LHCN-M2 (cell line): ENCODE measurements around the gene MRPL38. TPM values are rescaled to one million over a fixed set of nuclear protein-coding genes. Genes with fewer than 3 reads are reported as not detected.
A peak's percentile ranks its signal among the peaks of the same experiment; 100 is the strongest.

ENCODE experiments used
- DNase-seq: peaks from one replicate; pipeline ENCODE4 v3.0.0-alpha.2; 2012; ENCODE audit warnings: low read depth
- polyA plus RNA-seq: library from polyadenylated mRNA; unstranded; fragments of >200 nt; gene quantifications from one replicate; pipeline ENCODE4 v1.2.1, GENCODE V29; 2012; ENCODE audit warnings: missing spikeins
- total RNA-seq: library from RNA; depleted of rRNA; stranded (reverse); fragments of >200 nt; gene quantifications from 2 replicates; pipeline ENCODE4 v1.2.3, GENCODE V29; 2014; rRNA removed

MRPL38 gene
- 28.7 and 37.1 TPM in 2 replicates for total RNA-seq
- 38.5 TPM for polyA plus RNA-seq

DNA sequence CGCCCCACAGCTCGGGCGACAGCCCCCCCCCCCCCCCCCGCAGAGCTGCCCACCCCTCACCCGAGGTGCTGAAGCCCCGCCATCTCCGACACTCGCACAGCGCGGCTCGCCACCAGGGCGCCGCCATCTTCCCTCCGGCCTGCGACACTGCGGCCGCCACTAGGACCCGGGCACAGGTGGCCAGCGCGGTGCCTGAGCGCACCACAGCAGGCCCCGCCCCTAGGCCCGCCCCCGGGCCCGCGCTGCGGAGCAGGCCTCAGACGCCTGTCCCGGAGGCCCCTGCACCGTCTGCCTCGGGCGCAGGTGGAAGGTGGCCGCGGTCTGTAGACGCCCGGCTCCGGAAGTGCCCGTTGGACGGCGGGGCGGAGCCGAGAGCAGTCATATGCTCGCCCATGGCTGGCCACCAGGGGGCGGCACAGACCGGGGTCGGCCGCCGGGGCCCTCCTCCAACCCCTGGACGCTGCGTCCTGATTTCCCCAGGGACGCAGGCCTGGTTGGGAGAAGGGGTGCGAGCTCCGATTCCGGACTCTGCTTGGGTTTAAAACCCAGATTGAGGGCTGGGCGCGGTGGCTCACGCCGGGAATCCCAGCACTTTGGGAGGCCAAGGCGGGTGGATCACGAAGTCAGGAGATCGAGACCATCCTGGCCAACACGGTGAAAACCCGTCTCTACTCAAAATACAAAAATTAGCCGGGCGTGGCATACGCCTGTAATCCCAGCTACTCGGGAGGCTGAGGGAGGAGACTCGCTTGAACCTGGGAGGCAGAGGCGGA is at the start of gene MRPL38:
TSS of gene MRPL38 (minus strand) at position 136 of the 773 bp plus-strand sequence. CDS start at position 127, 9 bp downstream.
- peak; percentile 91 for DNase-seq

DNA sequence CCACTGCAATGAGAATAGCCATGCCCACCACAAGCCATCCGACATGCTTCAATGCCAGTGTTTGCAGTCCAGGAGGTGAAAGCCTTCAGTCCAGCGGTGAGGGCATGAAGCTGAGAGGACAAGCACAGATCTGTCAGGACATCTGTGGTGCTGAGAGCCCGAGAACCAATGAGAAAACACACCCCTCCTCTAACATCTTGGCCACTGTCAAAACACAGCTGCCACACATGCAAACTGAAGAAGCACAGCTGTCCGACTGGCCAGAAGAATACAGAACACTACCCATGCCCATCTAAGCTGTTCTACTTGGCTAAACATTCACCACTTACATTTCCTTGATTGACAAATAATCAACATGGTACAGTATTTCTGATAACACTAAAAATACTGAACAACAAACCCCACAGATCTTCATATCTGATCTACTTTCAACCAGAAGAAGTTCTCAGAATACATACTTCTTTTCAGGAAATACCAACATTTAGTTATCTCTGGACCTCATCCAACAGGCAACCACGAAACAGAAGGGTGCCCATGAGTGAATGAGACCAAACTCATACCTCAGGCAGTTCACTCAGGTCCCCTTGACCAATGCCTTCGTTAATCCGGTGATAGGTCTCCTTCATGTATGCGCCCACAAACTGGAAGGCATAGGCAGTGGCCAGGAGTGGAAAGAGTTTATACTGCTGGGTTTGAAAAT is 46.3 kb upstream of the MRPL38 start:
- DNase-seq = peak; percentile 91

DNA sequence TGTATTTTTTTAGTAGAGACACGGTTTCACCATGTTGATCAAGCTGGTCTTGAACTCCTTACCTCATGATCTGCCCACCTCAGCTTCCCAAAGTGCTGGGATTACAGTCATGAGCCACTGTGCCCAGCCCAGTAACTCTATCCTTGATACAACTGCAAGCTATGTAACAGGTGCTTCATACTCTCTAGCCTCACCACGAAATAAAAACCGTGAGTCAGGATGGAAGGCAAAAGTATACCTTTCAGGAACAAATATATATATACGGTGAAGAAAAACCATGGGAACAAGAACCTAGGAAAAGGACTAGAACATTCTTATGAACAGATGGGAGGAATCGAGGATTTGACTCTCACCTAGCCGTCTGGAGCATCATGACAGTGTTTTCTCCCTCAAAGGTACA is 45.7 kb upstream of the MRPL38 start:
- peak; percentile 68 for DNase-seq

DNA sequence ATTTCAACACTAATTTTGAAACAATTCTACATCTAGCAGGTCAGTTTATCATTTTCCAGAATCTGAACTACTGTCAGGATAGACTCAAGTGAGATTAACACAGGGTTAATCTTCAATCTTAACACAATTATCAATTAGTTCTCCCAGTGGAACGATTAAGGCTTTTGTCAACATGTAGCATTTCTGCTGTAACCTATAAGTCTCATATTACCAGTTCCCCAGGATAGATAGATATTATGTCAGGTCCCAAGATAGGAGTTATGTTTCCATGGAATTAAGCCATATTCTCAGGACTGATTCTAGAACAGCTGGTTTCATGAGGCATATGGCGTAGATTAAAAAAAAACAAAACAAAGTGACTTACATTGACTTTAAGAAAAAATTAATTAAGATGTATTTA is 40.5 kb upstream of the MRPL38 start:
- DNase-seq = no peak

DNA sequence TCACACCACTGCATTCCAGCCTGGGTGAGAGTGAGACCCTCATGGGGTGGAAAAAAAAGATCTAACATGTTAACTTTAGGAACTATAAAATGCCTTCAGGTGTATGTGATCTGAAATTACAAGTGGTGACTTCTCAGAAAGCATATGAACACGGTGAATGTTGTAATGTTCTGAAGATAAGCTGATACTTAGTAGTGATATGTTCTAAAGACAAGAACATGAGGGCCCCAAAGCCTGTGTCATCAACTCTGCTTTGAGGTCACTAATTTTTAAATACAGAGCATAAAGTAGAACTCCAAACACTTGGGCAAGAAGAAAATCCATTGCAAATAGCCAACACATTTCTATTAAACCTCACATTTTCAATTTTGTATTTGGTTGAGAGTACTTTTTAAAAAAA is 38.8 kb upstream of the MRPL38 start:
- no peak for DNase-seq

DNA sequence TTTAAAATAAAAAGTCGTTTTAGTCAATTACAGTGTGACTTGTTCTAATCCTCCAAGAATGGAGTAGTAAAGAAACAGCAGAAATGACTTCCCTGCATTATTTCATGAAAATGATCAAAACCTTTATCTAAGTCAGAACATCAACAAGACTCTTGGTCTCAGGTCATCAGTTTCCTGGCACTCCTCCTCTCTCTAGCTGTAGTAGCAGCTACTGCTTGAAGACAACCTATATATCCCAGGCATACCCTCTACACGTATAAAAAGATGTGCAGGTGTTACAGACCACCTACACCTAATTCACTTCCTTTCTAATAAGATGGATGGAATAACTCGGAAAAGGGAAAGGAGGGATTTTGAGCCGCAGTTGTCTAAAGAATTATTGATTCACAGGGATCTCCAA is 37.8 kb upstream of the MRPL38 start:
- no peak for DNase-seq

DNA sequence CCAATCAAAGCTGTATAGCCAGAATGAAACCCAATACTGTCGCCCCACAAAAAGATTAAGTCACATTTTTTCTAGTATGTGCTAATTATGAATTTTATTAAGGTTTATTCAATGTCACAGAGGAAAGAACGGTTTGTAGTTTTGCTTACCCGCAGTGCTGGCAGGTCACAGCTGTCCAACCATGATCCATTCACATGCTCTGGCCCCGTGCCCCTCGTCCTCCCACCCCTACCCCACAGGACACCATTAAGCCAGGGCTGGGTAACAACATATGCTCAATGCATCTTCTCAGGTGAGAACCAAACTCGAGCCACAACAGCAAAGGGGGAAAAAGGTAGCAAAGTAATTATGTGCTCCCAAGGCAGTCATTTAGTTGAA is 36.7 kb upstream of the MRPL38 start:
- no peak for DNase-seq

DNA sequence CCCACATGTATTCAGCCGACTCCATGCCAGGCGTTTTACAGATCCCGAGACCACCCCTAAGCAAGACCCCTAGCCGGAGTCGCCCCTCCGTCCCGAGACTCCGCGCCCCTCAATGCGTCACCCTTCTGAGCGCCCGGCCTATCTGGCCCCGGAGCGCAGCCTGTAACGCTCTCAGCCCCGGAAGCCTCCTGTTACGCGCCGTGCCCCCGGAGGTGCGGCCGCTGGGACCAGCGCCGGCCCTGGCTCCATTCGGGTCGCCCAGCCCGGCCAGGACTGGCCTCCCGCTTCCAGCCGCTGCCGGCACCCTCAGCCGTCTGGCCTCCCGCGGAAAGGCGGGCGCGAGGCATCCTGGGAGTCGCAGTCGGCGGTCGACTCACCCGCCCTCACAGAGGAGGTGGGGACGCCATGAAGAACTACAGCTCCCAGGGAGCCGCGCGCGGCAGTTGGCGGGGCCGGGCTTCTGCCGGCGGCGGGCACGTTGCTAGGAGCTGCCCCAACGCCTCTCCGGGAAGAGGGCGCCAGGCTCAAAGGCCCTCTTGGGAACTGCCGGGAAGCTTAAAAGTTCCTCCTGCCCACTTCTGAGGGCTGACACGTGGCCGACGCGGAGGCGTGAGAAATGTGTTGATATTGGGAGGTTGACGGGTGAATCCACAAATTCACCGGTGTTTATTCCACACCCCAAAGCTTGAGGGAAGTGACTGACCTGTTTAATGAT is 36.2 kb upstream of the MRPL38 start, which contains the start of gene FBF1:
TSS of gene FBF1 (minus strand) at position 316 of the 715 bp plus-strand sequence. CDS start 2,893 bp downstream, outside the sequence.
- peak; percentile 96 for DNase-seq

DNA sequence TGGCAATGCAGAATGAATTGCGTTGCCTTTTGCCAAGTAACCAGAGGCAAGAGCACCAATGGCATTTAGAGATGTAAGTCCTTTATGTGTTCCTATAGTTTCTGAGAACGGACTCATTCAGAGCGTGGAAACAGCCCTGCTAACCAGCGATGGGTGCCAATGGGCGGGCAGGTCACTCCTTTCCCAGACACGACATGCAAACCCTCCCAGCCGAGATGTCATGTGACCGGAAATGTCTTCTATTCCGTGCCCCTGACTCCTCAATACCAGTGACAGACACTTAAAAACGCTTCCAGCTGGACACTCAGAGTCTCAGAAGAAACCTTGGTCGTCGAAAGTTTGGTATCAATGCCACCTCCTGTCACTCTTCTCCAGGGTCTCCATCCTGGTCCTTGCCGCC is 33.0 kb upstream of the MRPL38 start:
- no peak for DNase-seq

DNA sequence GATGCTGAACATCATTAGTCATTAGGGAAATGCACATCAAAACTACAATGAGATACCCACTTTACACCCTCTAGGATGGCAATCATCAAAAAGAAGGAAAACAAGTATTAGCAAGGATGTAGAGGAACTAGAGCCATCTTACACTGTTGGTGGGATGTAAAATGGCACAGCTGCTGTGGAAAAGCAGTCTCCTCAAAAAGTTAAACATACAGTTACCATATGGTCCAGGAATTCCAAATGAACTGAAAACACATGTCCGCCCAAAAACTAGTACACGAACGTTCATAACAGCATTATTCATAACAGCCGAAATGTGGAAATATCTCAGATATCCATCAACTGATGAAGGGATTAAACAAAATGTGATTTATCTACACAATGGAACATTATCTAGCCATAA is 29.1 kb upstream of the MRPL38 start:
- no peak for DNase-seq

DNA sequence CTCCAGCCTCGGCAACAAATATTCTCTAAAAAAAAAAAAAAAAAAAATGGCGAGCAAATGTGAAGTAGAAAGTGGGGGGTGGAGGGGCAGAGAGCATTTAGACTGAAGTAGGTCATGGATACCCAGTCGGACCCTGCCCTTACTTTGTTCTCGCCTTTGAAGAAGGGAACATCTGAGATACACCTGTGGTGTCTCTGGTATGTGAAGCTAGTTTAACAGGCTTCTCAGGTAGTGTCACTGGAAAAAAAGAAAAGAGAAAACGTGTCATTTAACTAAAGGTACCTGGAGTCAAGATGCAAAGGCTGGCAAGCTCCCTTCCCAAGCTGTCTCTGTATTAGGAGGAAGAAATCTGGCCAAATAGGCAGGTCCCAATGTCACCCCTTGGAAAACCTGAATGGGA is 28.2 kb upstream of the MRPL38 start:
- DNase-seq = no peak

DNA sequence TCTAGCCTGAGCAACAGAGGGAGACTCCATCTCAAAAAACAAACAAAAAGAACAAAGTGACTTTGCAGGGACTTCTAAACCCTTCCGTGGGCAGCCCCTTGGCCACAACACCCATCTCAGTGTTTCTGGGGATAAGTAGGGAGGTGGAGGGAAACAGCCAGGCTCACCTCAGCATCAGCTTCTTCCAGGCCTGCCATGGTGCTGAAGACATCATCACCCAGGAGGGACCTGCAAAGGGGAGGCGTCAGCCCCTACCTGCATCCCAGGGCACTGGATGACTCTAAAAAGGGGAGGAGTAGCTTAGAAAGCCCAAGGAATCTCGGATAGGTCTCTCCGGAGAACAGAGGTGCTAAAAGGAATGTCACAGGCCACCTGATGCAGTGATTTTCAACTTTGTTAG is 26.4 kb upstream of the MRPL38 start:
- no peak for DNase-seq

DNA sequence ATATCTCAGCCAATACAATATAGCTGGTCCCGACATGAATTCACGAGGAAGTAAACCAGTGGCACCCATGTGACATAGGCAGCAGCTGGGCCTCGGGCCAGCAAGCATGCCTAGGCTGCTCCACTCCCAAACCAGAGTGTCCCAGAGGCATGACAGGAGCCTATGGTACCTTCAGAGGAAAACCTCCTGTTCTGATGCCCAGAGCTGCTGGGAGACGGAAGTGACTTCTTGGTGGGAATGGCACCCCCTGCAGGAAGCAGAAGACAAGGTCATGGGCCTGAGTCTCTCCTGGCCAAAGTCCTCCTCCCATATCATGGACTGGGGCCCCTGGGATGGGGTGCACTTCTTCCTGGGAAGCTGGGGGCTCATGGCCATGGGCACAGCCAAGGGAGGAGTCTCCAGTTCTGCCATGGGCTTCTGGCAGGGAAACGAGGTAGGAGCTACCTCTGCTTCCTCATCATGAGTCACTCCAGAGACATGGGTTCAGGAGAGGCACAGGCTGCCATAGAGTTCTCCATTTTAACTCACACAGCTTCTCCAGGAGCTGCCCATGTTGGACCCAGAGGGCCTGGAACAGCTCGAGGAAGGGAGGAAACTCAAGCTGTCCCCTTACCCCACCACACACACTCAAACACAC is 22.7 kb upstream of the MRPL38 start:
- DNase-seq = no peak

DNA sequence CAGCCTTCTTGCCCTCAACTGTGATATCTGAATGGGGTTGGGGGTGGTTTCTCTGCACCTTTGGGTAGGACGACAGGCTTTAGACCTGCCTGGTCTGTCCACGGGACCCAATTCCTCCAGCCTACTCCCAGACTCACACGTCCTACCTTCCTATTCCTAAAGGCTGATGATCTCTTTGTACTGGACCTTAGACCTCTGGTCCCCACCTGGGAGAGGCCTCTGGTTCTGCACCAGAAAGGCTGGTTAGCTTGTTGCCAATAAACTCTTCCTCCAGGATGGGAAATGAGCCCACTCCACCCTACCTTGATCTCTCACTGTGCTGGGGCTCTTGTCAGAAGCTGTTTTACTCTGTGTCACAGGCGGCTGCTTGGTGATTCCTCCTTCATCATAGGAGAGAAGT is 21.8 kb upstream of the MRPL38 start:
- no peak for DNase-seq

DNA sequence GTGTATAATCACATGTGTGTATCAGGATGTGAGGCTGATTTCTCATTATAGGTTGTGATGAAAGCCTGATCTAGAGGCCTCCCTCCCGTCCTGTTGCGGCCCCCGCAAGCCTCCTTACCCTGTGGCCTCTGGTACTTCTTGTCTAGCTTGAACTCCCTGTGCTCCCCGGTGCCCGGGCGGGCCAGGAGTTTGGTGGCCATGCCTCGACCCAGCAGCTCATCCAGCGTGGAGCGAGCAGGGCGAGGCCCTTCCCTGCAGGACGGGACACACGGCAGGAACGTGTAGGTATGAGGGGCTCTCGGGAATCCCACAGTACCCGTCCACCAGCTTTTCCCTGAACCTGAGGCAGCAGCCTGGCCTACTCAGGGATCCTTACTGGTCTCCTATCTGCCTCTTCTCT is 21.2 kb upstream of the MRPL38 start:
- no peak for DNase-seq

DNA sequence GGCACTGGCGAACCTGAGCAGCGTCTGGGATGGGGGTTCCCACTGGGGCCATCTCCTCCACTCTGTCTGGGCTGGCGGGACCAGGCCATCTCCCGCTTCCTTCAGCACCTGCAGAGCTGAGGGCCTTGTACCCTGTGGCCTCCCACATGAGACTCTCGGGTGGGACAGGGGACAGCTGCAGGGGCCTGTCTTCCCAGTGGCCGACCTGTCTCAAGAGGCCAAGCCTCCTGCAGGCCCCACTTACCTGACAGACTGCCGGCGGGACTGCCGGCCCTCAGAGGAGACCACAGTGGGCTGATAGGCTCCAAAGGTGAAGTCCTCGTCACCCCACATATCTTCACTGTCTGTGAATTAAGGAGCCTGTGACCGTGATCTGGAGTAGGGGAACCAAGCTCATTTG is 20.4 kb upstream of the MRPL38 start:
- DNase-seq = no peak

DNA sequence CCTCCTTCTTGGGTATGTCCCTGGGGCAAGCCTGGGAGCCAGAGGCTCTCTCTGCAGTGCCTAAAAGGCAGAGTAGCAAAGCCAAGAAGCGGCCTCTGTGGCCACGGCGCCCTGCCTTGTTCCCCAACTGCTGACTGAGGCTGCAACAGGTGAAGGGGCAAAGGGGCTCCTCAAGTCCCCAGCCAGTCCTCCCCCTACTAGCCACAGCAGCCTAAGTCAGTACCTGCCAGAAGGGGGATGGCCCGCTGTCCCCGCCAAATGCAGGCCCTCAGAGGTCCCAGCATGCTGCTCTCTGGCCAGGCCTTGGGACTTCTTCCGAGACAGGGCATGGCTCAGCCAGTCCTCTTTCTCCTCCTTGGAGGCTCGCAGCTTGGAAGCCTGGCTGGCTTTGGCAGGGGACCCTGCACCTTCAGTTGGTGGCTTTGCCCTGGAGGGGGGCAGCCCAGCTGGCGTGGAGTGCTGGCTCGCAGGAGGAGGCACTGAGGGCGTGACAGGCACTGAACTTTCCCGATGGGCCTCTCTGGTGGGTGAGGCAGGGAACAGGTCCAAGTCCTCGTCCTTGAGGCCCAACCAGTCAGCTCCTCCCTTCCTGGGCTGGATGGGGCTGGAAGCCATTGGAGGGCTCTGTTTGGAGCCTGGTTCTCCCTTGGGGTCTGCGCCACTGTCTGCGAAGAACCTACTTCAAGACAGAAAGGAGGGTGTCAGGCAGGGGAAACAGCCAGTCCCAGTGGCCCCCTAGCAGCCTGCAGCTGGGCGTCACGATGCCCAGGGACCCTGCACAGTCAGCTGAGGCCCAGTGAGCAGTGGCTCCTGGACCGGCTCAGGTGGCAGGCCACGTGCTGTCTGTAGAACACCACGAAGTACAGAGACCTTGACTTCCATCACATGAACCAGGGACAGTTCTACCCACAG is 18.5 kb upstream of the MRPL38 start:
- DNase-seq = no peak

DNA sequence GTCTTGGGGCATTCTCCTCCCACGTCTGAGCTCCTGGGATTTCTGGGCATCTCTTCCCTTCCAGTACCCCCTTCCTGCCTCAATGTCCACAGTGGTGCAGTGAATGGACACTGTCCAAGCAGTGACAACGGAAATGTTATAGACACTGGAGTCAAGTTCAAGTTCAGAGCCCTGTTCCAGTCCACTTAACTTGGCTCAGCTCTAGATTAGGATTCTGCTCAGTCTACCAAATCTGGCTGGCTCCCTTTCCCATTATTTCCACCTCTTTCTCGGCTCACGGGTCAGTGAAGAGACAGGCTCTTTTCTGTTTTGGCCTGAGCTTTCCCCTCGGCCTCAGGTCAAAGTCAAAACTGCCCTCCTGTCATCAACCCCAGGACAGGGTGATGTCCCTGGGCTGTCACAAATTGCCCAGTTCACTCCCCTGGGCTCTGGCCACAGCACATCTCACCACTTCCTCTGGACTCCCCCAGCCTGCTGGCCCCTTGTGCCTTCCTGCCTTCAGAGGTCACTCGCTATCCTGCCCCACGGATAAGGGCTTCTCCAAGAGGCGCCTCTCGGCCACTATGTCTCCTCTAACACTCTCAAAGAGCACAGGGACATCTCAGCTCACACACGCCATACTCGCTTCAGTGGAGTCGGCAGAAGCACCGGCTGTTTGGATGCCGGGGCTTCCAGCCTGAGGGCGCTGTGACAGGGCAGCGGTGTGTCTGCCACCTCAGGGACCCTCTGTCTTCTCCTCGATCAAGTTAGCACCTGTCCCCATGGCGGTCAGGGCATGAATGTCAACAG is 17.7 kb upstream of the MRPL38 start:
- no peak for DNase-seq

DNA sequence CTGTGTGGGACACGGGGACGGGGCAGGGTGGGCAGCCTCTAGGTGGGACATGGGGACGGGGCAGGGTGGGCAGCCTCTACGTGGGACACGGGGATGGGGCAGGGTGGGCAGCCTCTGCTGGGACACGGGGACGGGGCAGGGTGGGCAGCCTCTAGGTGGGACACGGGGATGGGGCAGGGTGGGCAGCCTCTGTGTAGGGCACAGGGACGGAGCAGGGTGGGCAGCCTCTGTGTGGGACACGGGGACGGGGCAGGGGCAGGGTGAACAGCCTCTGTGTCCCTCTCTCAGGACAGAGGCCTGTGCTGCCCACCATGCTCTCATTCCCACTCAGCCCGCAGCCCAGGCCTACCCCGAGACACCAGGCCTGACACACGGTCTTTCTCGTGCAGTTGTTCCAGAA is 16.9 kb upstream of the MRPL38 start:
- no peak for DNase-seq

DNA sequence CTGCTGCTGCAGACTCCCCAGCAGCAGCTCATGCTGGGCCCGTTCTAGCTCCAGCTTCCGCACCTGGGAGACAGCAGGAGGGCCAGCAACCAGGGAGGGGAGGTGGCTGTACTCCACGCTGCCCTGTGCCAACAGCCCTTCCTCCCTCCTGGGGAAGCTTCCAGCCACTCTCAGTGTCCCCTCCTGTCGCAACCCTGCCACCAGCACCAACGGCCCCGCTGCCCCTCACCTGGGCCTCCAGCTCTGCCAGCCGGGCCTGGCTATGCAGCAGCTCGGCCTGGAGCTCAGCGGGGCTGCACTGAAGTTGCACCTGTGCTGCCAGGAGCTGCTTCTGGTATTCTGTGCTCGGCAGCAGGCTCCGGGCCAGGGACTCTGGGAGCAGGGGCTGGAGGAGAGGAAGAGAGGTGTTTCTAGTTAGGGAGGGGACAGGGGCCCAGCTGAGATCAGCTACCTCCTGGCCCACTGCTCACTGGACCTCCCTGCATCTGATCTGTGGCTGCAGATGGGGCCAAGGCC is 15.4 kb upstream of the MRPL38 start:
- DNase-seq = no peak
